NCI-H748 (cell line): ENCODE measurements around the gene AVEN.
"Not testable (repeated sequence)": the region's sequence is repeated elsewhere in the genome, so short reads cannot be mapped to it uniquely, and the experiment has no call there.

Experiments used
- DNase-seq: peaks from one replicate; lab custom pipeline; 2025; ENCODE audit not compliant: unreplicated experiment; lab: John Stamatoyannopoulos, UW

Gene AVEN

DNA sequence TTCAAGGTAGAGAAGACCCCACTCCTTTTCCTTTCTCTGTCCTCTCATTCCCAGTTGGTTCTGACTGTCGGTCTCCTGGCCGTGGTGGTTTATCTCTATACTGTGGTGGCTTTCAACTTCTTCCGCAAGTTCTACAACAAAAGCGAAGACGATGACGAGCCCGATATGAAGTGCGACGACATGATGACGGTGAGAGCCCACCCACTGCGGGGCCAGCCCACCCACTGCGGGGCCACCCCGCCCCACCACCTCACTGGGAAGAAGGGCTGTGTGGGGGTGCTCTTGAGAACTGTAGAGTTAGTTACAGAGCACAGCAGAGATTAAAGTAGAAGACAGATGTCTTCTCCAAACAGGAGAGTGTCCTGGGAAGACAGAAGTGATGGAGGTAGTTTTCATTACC, 181.3 kb downstream of the AVEN start:
- no peak for DNase-seq

DNA sequence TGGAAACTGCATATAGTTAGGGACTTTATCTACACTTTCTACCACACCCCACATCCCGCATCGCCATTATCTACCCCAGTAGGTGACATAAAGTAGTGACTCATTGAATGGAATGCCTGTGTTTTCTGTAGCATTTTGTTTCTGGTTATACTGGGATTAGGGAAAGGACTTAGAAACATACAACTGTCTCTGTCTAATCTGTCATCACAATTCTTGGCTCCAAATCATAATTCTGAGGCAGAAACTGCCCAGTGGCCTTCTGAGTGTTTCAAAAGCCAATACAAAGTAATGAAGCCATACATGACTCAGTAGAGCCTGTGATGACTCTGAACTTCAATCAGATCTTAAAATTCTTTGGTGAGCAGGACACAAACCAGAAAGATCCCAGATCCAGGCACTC, 186.4 kb downstream of the AVEN start:
- no peak for DNase-seq

DNA sequence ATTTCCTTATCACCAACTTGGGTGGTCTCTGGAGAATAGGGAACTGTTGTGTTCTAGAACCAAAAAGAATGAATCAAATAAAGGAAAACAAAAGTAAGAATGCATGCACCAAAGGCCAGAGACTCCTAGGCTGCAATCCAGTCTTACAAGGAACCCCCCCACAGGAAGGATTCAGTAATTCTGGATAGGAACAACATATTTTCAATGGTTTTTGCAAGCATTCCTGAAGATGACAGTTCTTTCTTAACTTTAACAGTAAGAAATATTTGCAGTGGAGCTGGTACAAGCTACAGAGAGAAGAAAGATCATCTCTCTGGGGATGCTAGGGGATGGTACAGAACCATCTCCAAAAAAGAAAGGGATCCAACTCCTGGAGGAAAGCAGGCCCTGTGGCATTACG, 186.9 kb downstream of the AVEN start:
- DNase-seq: no peak

DNA sequence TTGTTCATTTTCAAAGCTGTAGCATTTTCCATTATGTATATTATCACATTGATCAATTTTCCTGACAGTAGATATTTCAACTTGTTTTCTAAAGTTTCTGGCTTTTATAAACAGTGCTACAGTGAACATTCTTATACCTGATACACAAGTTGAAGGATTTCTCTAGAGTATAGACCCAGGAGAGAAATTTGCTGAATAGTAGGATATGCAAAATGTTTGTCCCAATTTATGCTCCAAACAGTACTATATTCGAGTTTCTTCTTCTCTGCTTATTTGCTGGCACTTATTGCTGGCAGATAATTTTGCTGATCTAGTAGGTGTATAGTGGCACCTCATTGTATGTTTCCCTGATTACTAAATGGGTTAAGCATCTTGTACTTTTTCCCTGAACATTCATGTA, 187.9 kb downstream of the AVEN start:
- no peak for DNase-seq

DNA sequence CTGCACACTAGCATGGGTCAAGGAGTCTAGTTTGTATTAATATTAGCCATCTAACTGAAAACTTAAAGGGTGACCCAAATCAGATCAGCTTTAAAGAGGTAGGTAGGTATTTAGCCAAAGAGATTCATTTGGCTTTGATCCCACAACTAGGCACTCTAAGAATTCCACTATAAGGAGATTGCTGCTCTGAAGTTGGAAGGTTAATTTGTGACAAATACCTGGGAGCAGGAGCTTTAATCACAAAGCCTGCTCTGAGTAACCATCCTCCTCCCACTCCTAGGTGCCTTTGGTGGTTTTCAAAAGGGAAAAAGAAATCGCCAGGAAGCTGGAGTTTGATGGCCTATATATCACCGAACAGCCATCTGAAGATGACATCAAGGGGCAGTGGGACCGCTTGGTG, 191.0 kb downstream of the AVEN start:
- no peak for DNase-seq

DNA sequence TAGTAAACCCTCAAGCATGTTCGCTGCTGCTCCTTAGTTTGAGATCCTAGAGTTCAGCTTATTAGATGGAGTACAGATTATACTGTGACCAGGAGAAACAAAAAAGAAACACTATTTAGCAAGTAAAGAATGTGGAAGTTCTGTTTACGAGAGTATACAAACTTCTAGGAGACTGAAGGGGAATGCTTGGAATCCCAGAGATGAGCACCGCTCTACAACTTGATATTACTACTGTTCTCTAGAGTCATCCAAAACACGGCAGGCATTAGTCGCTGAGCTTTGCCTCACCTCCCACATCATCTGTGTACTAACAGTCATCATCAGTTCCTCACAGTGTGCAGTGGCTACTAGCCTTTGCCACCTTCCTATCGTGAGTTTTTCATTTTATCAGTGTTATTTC, 192.1 kb downstream of the AVEN start:
- DNase-seq: no peak

DNA sequence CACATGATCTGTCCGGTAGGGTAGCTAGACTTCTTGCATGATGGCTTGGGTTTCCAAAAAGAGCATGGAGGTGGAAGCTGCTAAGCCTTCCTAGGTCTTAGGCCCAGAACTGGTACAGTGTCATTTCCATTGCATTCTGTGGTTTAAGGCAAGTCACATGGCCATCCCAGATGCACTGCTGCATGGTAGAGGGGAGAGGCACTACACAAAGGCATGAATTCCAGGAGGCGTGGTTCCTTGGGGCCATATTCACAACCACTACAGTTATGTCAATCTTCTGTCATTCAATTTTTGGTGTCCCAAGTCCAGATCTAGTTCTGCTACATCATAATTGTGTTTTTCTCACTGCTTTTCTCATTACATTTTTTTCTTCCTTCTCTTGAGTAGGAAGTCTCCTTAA, 192.9 kb downstream of the AVEN start:
- DNase-seq: no peak

DNA sequence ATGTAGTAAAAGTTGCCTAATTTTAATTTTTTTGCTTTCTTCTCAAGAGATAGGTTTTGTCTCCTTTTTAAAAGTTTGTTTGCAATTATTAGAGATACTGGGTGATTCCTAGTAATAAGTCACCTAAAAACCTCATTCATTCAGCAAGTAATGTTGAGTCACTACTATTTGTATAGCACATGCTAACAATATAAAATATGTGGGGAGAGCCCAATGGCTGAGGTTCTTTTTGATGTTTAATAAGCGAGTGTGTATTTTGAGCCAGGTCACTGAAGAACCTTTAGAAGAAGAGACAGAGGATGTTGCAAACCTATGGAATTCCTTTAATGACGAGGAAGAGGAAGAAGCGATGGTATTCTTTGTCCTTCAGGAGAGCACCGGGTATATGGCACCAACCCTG, 194.4 kb downstream of the AVEN start:
- no peak for DNase-seq

DNA sequence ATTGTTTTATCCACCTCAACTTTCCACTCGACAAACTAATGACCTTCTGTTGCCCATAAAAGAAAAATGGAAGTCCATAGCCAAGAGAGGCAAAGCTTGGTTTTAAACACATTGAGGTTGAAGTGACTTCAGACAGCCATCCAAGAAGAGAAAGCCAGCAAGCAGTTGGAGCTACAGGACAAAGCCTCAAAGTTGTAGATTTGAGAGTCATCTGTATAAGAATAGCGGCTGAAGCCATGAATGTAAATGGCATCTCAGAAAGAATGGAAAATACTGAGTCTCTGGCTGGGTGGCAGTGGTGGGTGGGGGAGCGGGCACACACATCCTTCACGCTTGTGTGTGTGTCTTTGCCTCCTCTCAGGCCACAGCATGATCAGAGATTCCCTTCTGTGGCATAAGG, 194.8 kb downstream of the AVEN start:
- no peak for DNase-seq

DNA sequence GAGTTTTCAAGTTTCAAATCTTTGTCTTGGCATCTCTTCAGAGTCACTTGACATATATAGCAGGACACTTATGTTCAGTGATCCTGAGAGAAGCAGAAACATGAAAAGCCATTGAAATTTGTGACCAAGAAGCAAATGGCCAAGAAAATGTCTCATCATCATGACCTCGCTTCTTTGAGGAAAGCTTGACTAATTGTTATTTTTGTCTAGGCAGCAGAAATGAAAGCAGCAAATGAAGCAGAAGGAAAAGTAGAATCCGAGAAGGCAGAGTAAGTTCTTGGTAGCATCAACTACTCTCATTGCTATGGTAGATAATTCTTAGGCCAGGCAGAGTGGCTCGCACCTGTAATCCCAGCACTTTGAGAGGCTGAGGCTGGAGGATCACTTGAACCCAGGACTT, 198.4 kb downstream of the AVEN start:
- DNase-seq: no peak

DNA sequence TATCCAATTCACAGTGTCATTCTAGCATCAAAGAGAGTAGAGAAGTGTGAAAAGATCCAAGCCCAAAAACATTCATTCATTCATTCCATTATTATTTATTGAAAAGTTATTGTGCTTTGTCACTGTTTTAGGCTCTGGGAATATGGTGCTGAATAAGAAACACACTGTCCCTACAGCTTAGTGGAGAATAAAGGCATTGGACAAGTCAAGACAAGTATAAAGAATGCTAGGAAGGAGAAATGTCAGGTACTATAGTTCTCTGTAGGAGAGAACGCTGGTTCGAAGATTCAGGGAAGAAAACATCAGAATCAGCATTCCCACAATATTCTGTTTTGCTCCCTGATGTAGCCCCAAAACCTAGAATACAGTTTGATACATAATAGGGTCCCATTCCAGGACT, 199.5 kb downstream of the AVEN start:
- no peak for DNase-seq

DNA sequence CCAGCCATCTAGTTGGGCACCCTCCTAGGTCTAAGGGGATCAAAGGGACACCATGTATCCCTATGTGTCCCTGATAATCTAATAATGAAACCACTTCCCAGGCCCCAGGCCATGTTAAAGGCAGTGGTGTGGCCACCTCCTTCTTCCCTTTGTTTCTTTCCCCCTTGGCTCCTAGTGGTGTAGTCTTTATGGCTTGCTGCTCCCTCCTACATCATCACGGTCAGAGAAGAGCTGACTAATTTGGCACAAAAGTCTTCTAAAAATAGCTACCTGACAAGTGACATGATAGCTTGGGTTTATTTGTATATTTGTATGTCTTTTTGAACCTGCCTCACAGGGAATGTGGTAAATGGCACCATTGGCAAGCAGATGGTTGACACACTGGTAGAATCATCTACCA, 201.7 kb downstream of the AVEN start:
- no peak for DNase-seq

DNA sequence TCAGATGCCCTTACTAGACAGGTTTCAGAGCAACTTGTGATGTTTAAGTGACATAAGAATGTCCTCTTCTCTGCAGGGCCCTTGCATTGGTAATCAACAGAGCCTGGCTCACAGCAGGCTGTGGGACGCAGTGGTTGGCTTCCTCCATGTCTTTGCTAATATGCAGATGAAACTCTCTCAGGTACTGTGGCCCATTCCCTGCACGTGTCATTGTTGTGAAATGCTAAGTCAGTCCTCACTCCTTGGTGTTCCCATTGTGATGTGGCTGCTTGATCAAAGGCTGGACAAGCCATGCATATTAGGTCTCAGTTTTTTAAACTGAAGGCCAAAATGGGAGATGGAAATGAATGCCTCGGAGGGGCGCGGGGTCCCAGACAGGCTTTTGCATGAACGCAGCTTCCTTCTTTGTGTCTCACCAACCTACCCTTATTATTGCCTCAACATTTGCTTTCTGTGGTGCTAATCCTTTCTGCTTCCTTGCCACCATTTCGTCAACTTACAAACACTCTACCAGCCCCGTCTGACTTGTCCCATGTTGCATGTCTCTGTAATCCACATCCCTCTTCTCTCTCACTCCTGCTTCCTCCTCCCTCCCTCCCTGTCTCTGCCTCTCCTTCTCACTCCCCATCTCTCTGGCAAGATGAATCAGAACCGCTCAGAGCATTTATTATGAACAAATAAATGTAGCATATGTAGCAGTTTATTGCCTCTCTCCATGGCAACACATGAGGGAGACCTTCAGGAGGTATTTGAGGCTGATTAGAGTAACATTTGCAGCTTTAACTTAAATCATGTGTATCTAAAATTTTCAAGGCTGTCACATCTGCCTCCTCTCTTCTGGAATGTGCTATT, 203.9 kb downstream of the AVEN start:
- no peak for DNase-seq

DNA sequence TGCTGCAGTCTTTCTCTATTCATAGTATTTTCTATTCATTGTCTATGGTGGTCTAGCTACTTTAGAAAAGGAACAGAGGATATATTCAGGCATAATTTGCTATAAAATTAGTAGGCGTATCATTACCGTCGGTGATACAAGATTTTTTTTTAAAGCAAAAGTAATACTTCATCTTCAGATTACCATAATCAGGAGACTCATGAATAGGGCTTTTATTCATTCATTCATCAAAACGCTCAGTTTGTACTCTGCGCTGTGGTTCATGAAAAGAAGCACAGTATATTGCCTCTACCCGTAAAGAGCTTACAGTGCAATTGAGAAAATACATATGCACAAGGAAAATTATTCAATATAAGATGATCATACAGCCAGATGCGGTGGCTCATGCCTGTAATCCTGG, 207.4 kb downstream of the AVEN start:
- DNase-seq: no peak

DNA sequence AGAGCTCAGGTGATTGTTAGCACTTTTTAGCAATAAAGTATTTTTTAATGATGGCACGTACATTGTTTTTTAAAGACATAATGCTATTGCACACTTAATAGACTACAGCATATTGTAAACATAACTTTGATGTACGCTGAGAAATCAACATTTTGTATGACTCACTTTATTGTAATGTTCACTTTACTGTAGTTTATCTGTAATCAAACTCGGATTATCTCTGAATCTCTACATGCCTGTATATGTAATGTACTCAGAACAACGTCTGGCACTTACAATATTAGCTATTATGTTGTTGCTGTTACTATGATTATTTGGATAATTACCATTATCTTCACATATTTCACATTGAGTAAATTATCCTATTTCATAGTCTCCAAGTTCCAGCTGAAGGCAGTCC, 208.7 kb downstream of the AVEN start:
- no peak for DNase-seq

DNA sequence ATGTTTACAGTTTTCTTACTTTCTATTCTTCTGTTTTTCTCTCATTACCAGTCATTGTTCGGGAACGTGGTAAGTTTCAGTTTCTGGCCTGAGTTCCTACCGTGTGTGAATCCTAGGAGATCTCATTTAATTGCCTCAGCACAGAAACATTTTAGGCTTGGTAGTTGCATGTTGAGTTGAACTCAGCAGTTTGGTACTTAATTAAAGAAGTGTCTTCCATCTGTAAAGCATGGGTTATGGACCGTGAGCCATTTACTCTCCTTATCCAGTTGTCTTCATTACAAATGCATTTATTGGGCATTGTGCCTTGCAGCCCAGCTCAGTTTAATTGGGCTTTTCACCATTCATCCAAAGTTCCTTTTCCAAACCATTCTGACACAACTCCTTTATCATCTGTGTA, 212.8 kb downstream of the AVEN start:
- DNase-seq: no peak

DNA sequence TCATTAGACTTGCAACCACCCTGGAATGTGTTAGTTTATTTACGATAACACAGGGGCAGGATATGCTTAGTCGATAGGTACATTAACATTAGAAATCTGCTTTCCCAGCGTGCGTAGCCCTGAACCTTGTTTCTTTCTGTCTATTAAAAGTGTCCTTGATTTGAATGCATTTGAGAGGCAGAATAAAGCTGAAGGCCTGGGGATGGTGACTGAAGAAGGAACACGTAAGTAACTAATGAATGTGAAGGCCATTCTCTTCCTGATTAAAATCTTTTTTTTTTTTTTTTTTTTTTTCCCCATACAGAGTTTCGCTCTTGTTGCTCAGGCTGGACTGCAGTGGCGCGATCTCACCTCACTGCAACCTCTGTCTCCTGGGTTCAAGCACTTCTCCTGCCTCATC, 213.6 kb downstream of the AVEN start:
- DNase-seq: no peak

DNA sequence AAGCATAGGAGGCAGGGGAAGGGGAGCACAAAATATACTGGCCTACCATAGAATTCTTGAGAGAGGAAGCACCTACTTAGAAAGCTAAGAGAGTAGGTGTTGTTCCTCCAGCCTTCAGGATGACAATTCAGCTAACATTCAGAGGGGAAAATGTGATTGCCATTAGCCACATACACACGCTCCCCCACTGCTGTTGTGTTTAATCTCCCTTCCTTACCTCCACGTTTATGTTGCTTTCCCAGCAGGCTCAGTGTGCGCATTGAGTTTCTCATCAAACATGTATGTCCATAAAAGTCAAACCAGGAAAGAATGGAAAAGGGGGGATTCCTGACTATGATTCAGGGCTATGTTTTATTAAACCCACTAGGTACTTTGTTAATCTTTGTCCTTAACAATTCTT, 215.9 kb downstream of the AVEN start:
- DNase-seq: no peak

DNA sequence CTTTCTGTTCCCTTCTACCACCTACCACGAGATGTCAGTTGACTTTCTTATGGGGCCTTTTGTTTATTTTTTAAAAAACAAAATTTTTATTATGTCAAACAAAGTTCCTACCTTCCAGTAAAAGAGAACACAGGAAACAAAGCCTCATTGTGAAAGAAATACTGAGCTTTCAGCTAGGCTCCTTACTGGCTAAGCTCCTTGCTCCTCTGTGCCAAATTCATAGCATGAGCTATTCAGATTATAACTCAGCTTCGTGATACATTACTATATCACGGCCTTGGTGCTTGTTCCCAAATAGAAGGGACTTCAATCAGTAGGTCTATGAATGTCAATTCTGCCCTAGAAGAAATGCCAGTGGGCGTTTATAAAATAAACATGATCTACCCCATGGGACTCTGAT, 216.5 kb downstream of the AVEN start:
- DNase-seq: no peak

DNA sequence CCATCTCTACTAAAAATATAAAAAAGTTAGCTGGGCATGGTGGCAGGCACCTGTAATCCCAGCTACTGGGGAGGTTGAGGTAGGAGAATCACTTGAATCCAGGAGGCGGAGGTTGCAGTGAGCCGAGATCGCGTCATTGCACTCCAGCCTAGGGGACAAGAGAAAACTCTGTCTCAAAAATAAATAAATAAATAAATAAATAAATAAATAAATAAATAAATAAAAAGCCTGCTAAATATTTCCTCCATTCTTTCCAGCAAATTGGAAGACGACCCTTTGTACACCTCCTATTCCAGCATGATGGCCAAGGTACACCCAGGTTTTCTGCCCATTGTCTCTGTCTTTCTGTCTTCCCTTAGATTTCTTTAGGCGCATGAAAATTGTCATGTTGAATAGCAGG, 219.5 kb downstream of the AVEN start:
- not testable (repeated sequence) for DNase-seq
